HepG2 (cell line): ENCODE results near the gene ZNF526. TPM values are rescaled to one million over a fixed set of nuclear protein-coding genes. Genes with fewer than 3 reads are reported as not detected.
A peak's percentile ranks its signal among the peaks of the same experiment; 100 is the strongest.

ENCODE experiments used
- ATAC-seq: fragments of 200-7000 bp; cut with Tn5 transposase; 3 replicates; pipeline ENCODE4 v1.9.1; 2020; ENCODE audit warnings: mild to moderate bottlenecking, moderate library complexity
- BruUV-seq: library from RNA; stranded (reverse); fragments of 400-500 nt; replicated peaks from 2 replicates; lab custom pipeline; 2021; lab: Mats Ljungman, UMichigan
- CTCF ChIA-PET: fragments of 300-600 bp; formaldehyde crosslinking; extraction: SDS; loops from one replicate; lab custom pipeline; 2021; ENCODE audit warnings: low total read pairs, inconsistent platforms, low intra/inter-chr PET ratio; lab: Yijun Ruan, JAX
- POLR2A ChIA-PET: fragments of 350-600 bp; sonication (Branson Sonifier 250); formaldehyde crosslinking; loops from one replicate; lab custom pipeline; 2020; ENCODE audit warnings: antibody characterized with exemption, inconsistent platforms; lab: Yijun Ruan, JAX
- DNase-seq: peaks from one replicate; pipeline ENCODE4 v3.0.0-alpha.2; 2015; ENCODE audit warnings: low spot score
- FAIRE-seq: peaks from 3 replicates; lab custom pipeline; 2011; peaks lifted over from hg19 to GRCh38; lab: Jason Lieb, UNC
- H2AFZ ChIP-seq: one replicate; pipeline ENCODE4 v1.6.1; 2011; ENCODE audit warnings: low read length, inconsistent platforms
- H3K27ac ChIP-seq: fragments of 300-600 bp; 3 replicates; pipeline ENCODE4 v1.8.0; 2011; ENCODE audit warnings: mixed run types, mild to moderate bottlenecking, mixed read lengths, low read length, inconsistent platforms; ENCODE audit not compliant: insufficient read depth; ENCODE audit errors: extremely low read length
- H3K27me3 ChIP-seq, 2 experiments: fragments of 200-600 bp in 1 of 2; 2 replicates in 1 of 2; 3 replicates in 1 of 2; pipeline versions ENCODE4 v1.6.0 to v1.8.0; 2011; ENCODE audit warnings: low read length in 2 of 2, mild to moderate bottlenecking in 2 of 2, moderate library complexity in 2 of 2, inconsistent platforms in 1 of 2; ENCODE audit not compliant: insufficient read depth in 2 of 2, control insufficient read depth in 1 of 2
- H3K36me3 ChIP-seq, 2 experiments: fragments of 200-600 bp in 1 of 2; replicated peaks in 1 of 2; 2 replicates in 1 of 2; 3 replicates in 1 of 2; pipeline versions ENCODE4 v1.5.1 to v1.8.0; 2011; ENCODE audit warnings: low read length in 2 of 2, inconsistent platforms in 1 of 2; ENCODE audit not compliant: insufficient read depth in 2 of 2, control insufficient read depth in 1 of 2
- H3K4me1 ChIP-seq: 2 replicates; pipeline ENCODE4 v1.5.1; 2012; ENCODE audit warnings: low read length, inconsistent platforms; ENCODE audit not compliant: insufficient read depth
- H3K4me2 ChIP-seq: 2 replicates; pipeline ENCODE4 v1.6.0; 2011; ENCODE audit warnings: low read depth, low read length, inconsistent platforms
- H3K4me3 ChIP-seq, 3 experiments: fragments of 200-600 bp in 1 of 3; sonication (generic), shearing (Covaris generic) in 1 of 3; replicated peaks in 1 of 3; 2 replicates each; pipeline ENCODE4 v1.5.1; 2011 to 2016; ENCODE audit warnings: low read length in 3 of 3, inconsistent platforms in 2 of 3, low read depth in 2 of 3, mild to moderate bottlenecking in 2 of 3, control low read depth in 1 of 3, mixed read lengths in 1 of 3; ENCODE audit not compliant: insufficient read depth in 1 of 3
- H3K79me2 ChIP-seq: one replicate; pipeline ENCODE4 v1.6.1; 2011; ENCODE audit warnings: low read length, inconsistent platforms; ENCODE audit not compliant: insufficient read depth
- H3K9ac ChIP-seq: 2 replicates; pipeline ENCODE4 v1.6.0; 2011; ENCODE audit warnings: mild to moderate bottlenecking, low read depth, low read length, inconsistent platforms; ENCODE audit not compliant: insufficient read depth
- H3K9me3 ChIP-seq: 2 replicates; pipeline ENCODE4 v1.5.1; 2012; ENCODE audit warnings: mild to moderate bottlenecking, low read length
- H4K20me1 ChIP-seq: 2 replicates; pipeline ENCODE4 v1.6.0; 2011; ENCODE audit warnings: inconsistent platforms, mild to moderate bottlenecking, low read length, moderate library complexity; ENCODE audit not compliant: insufficient read depth
- CENPX ChIP-seq: sonication (generic); formaldehyde crosslinking; IDR thresholded peaks from 2 replicates; pipeline ENCODE4 v1.9.0; 2021; ENCODE audit warnings: mild to moderate bottlenecking, missing genetic modification reagents, moderate library complexity
- HOXA9 ChIP-seq: sonication (generic); formaldehyde crosslinking; IDR thresholded peaks from 2 replicates; pipeline ENCODE4 v1.8.1; 2022; ENCODE audit warnings: missing genetic modification reagents, mild to moderate bottlenecking, moderate library complexity, borderline replicate concordance
- PCBP1 ChIP-seq: fragments of 200-400 bp; formaldehyde crosslinking; IDR thresholded peaks from 2 replicates; pipeline ENCODE4 v1.6.1; 2017; ENCODE audit warnings: mild to moderate bottlenecking, low read depth, low read length, borderline replicate concordance
- REPIN1 ChIP-seq: sonication (generic); formaldehyde crosslinking; IDR thresholded peaks from 2 replicates; pipeline ENCODE4 v1.8.0; 2022; ENCODE audit warnings: missing genetic modification reagents, low read depth, mild to moderate bottlenecking, borderline replicate concordance
- SMAD1 ChIP-seq: sonication (generic); formaldehyde crosslinking; IDR thresholded peaks from 2 replicates; pipeline ENCODE4 v1.4.0; 2020; ENCODE audit warnings: missing genetic modification reagents, low read depth, mild to moderate bottlenecking, borderline replicate concordance
- SMARCE1 ChIP-seq: fragments of 450-650 bp; IDR thresholded peaks from 2 replicates; pipeline ENCODE4 v1.6.1; 2017; ENCODE audit warnings: borderline replicate concordance
- ZNF331 ChIP-seq: sonication (generic); formaldehyde crosslinking; IDR thresholded peaks from 2 replicates; pipeline ENCODE4 v1.4.0; 2020; ENCODE audit warnings: missing genetic modification reagents
- ZNF552 ChIP-seq: sonication (generic); formaldehyde crosslinking; IDR thresholded peaks from 2 replicates; pipeline ENCODE4 v1.9.0; 2022; ENCODE audit warnings: missing genetic modification reagents, mild to moderate bottlenecking, borderline replicate concordance
- WGBS: methylation state at CpG from one replicate; pipeline ENCODE4 v1.1.6; 2017; ENCODE audit warnings: low lambda C conversion rate; 5-methylcytosine and 5-hydroxymethylcytosine counted together
- in situ Hi-C: cut with HindIII; loops from 2 replicates; pipeline ENCODE4 v1.10.0; 2017; ENCODE audit warnings: low pct_unique_long_range_greater_than_20kb; ENCODE audit not compliant: extremely low pct_ligation_motif_present
- intact Hi-C: fragments of 100-400 bp; cut with micrococcal nuclease; formaldehyde crosslinking; loops from one replicate; pipeline ENCODE4 v1.10.0; 2022; ENCODE audit not compliant: unreplicated experiment
- polyA plus RNA-seq, 8 experiments: library from polyadenylated mRNA; depleted of rRNA in 3 of 8; stranded (reverse) in 7 of 8; unstranded in 1 of 8; fragments of >200 nt; fragmentation: Illumina TruSeq in 4 of 8; extraction: Trizol in 4 of 8; gene quantifications; 2 replicates each; pipeline versions ENCODE4 v1.2.1 to v1.2.3, GENCODE V29; 2011 to 2016; ENCODE audit warnings: low read depth in 4 of 8, missing spikeins in 1 of 8, mixed read lengths in 1 of 8; ENCODE audit not compliant: insufficient read depth in 1 of 8
- total RNA-seq, 5 experiments: library from RNA; depleted of rRNA; stranded (reverse); fragments of >200 nt; fragmentation: Illumina TruSeq; extraction: Trizol; gene quantifications; 2 replicates each; pipeline ENCODE4 v1.2.3, GENCODE V29; 2016; ENCODE audit warnings: low read depth in 1 of 5
- TF ChIP-seq, protein P1 (sequence below): sonication (generic); formaldehyde crosslinking; IDR thresholded peaks from 2 replicates; pipeline ENCODE4 v1.5.0; 2020; ENCODE audit warnings: missing genetic modification reagents
- TF ChIP-seq, protein P2 (sequence below): sonication (generic); formaldehyde crosslinking; IDR thresholded peaks from 2 replicates; pipeline ENCODE4 v1.8.1; 2023; ENCODE audit warnings: mild to moderate bottlenecking, inconsistent platforms, moderate library complexity, missing genetic modification reagents, borderline replicate concordance
- TF ChIP-seq, protein P3 (sequence below): sonication (generic); formaldehyde crosslinking; IDR thresholded peaks from 2 replicates; pipeline ENCODE4 v1.4.0; 2020; ENCODE audit warnings: missing genetic modification reagents
- TF ChIP-seq, protein P4 (sequence below): sonication (generic); formaldehyde crosslinking; IDR thresholded peaks from 2 replicates; pipeline ENCODE4 v1.5.0; 2020; ENCODE audit warnings: missing genetic modification reagents, mild to moderate bottlenecking, borderline replicate concordance
- TF ChIP-seq, protein P5 (sequence below): sonication (generic); formaldehyde crosslinking; IDR thresholded peaks from 2 replicates; pipeline ENCODE4 v1.5.0; 2020; ENCODE audit warnings: missing genetic modification reagents
- TF ChIP-seq, protein P6 (sequence below): sonication (generic); formaldehyde crosslinking; IDR thresholded peaks from 2 replicates; pipeline ENCODE4 v1.4.0; 2020; ENCODE audit warnings: missing genetic modification reagents
- TF ChIP-seq, protein P7 (sequence below): sonication (generic); formaldehyde crosslinking; IDR thresholded peaks from 2 replicates; pipeline ENCODE4 v1.8.1; 2023; ENCODE audit warnings: missing genetic modification reagents, mild to moderate bottlenecking, borderline replicate concordance

ZNF526 gene
- total and polyA plus RNA-seq, 2 of the 13 experiments (the other 11 are each of a cell fraction or from before 2014, with no cell fraction given): 3.3 to 8.4 TPM

DNA sequence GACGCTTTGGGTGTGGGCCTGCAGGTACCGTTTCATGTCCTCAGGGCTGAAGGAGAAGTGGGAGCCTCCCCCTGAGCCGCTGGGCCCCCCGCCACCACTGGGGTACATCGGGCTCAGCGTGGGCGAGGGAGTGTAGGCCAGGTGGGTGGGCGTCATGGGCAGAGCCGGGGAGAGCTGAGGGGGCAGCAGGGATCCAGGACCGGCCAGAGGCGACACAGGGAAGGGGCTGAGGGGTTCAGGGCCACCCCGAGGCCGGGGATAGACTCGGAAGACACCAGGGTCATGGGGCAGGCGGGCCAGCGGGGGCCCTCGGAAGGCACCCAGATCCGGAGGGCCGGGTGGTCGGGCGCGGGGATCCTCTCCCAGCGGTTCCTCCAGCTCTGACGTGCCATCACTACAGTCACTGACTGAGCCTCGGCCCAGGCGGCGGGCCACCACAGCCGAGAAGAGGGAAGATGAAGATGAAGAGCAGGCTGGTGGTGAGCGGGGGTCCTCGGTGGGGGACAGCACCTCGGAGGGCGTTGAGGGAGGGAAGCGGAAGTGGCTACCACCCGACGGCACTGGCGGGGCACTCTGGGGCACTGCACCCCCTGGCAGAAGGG is 29.1 kb downstream of the ZNF526 start:
- 96% methylated on average over 36 of the region's 36 CpGs for WGBS
- no TSS peak for BruUV-seq
- no peaks in the 10 kb centered on the region; a peak in 1 of 5 replicates for H3K27me3 ChIP-seq
- ChIA-PET CTCF (no interaction called here), POLR2A (interaction anchor here (0.5 to 3.6 kb wide), 4 partner anchors 12 to 31 kb away, joined by 3 to 25 read pairs (median 3); partner anchors contain the start of gene CIC)
- no peak overlapping the region for H3K4me3 ChIP-seq
- no peaks in the 10 kb centered on the region for H3K9me3 ChIP-seq
- FAIRE-seq (no peak), ATAC-seq (no peak), DNase-seq (no peak)
- peaks cover 70% of the 10 kb centered on the region for H3K4me1 ChIP-seq
- no peak overlapping the region for H3K4me2 ChIP-seq
- H2AFZ ChIP-seq: no peak overlapping the region
- intact Hi-C loops (no loop called here), in situ Hi-C loops (no loop called here)
- H3K9ac ChIP-seq: no peak overlapping the region
- peaks cover 38% of the 10 kb centered on the region for H3K79me2 ChIP-seq
- no peak overlapping the region for H3K27ac ChIP-seq
- H4K20me1 ChIP-seq: peaks cover 50% of the 10 kb centered on the region
- peaks cover 7 to 32% of the 10 kb centered on the region in 2 experiments; a peak in 3 of 5 replicates for H3K36me3 ChIP-seq
- TF ChIP-seq, protein P1, sequence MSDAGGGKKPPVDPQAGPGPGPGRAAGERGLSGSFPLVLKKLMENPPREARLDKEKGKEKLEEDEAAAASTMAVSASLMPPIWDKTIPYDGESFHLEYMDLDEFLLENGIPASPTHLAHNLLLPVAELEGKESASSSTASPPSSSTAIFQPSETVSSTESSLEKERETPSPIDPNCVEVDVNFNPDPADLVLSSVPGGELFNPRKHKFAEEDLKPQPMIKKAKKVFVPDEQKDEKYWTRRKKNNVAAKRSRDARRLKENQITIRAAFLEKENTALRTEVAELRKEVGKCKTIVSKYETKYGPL (CRISPR knock-in tag): no peak
- TF ChIP-seq PCBP1: 0 out of 2 replicates have a peak, but pooled peaks have one; percentile 28
- TF ChIP-seq, protein P2, sequence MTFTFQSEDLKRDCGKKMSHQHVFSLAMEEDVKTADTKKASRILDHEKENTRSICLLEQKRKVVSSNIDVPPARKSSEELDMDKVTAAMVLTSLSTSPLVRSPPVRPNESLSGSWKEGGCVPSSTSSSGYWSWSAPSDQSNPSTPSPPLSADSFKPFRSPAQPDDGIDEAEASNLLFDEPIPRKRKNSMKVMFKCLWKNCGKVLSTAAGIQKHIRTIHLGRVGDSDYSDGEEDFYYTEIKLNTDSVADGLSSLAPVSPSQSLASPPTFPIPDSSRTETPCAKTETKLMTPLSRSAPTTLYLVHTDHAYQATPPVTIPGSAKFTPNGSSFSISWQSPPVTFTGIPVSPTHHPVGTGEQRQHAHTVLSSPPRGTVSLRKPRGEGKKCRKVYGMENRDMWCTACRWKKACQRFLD: no peak
- no peak for TF ChIP-seq ZNF331 (CRISPR knock-in tag)
- TF ChIP-seq ZNF552 (CRISPR knock-in tag): no peak
- TF ChIP-seq SMARCE1: no peak
- no peak for TF ChIP-seq REPIN1 (CRISPR knock-in tag)
- TF ChIP-seq, protein P3, sequence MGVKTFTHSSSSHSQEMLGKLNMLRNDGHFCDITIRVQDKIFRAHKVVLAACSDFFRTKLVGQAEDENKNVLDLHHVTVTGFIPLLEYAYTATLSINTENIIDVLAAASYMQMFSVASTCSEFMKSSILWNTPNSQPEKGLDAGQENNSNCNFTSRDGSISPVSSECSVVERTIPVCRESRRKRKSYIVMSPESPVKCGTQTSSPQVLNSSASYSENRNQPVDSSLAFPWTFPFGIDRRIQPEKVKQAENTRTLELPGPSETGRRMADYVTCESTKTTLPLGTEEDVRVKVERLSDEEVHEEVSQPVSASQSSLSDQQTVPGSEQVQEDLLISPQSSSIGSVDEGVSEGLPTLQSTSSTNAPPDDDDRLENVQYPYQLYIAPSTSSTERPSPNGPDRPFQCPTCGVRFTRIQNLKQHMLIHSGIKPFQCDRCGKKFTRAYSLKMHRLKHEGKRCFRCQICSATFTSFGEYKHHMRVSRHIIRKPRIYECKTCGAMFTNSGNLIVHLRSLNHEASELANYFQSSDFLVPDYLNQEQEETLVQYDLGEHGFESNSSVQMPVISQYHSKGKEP (CRISPR knock-in tag): no peak
- TF ChIP-seq, protein P4, sequence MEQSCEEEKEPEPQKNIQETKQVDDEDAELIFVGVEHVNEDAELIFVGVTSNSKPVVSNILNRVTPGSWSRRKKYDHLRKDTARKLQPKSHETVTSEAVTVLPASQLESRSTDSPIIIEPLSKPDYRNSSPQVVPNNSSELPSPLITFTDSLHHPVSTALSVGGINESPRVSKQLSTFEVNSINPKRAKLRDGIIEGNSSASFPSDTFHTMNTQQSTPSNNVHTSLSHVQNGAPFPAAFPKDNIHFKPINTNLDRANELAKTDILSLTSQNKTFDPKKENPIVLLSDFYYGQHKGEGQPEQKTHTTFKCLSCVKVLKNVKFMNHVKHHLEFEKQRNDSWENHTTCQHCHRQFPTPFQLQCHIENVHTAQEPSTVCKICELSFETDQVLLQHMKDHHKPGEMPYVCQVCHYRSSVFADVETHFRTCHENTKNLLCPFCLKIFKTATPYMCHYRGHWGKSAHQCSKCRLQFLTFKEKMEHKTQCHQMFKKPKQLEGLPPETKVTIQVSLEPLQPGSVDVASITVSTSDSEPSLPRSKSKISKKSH (CRISPR knock-in tag): no peak
- no peak for TF ChIP-seq HOXA9 (CRISPR knock-in tag)
- TF ChIP-seq, protein P5, sequence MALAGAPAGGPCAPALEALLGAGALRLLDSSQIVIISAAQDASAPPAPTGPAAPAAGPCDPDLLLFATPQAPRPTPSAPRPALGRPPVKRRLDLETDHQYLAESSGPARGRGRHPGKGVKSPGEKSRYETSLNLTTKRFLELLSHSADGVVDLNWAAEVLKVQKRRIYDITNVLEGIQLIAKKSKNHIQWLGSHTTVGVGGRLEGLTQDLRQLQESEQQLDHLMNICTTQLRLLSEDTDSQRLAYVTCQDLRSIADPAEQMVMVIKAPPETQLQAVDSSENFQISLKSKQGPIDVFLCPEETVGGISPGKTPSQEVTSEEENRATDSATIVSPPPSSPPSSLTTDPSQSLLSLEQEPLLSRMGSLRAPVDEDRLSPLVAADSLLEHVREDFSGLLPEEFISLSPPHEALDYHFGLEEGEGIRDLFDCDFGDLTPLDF (CRISPR knock-in tag): no peak
- no peak for TF ChIP-seq CENPX (CRISPR knock-in tag)
- TF ChIP-seq, protein P6, sequence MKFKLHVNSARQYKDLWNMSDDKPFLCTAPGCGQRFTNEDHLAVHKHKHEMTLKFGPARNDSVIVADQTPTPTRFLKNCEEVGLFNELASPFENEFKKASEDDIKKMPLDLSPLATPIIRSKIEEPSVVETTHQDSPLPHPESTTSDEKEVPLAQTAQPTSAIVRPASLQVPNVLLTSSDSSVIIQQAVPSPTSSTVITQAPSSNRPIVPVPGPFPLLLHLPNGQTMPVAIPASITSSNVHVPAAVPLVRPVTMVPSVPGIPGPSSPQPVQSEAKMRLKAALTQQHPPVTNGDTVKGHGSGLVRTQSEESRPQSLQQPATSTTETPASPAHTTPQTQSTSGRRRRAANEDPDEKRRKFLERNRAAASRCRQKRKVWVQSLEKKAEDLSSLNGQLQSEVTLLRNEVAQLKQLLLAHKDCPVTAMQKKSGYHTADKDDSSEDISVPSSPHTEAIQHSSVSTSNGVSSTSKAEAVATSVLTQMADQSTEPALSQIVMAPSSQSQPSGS (CRISPR knock-in tag): no peak
- no peak for TF ChIP-seq SMAD1
- TF ChIP-seq, protein P7, sequence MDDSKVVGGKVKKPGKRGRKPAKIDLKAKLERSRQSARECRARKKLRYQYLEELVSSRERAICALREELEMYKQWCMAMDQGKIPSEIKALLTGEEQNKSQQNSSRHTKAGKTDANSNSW (CRISPR knock-in tag): no peak
